Raji (cell line): ENCODE results near the gene CDH11.

Experiments
- POLR2A ChIP-seq: IDR thresholded peaks from 2 replicates; pipeline ENCODE4 v1.6.1; 2011; ENCODE audit warnings: low read depth, low read length, control low read depth; ENCODE audit not compliant: insufficient read depth

CDH11 gene

GRCh38 chr16:65066651-65067050, 55.2 kb downstream of the CDH11 start:
- TF ChIP-seq POLR2A, result no peak

DNA sequence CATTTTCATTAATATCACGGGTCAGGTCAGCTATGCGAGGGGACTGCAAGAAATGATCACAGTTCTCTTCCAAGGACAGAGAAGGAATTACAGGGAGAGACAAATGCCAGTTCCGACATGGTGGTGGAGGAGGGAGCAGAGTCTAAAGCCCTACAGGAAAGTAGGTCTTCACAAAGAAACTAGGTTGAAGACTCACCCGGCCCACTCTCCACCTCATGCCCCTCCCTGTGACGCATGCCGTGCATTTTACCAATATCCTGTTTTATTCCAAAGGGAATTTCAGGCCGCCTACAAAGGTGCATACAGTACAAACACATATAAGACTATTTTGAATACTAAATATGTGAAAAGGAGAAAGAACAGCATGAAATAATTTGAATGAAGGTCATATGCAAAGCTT, 56.8 kb downstream of the CDH11 start:
- TF ChIP-seq POLR2A, result no peak

- no peak for TF ChIP-seq POLR2A
Observed at GRCh38 chr16:65064131-65064530, 57.7 kb downstream of the CDH11 start.

GRCh38 chr16:65062736-65063583, 58.9 kb downstream of the CDH11 start:
- TF ChIP-seq POLR2A, result no peak

GRCh38 chr16:65061935-65062518, 59.8 kb downstream of the CDH11 start:
- TF ChIP-seq POLR2A, result no peak

DNA sequence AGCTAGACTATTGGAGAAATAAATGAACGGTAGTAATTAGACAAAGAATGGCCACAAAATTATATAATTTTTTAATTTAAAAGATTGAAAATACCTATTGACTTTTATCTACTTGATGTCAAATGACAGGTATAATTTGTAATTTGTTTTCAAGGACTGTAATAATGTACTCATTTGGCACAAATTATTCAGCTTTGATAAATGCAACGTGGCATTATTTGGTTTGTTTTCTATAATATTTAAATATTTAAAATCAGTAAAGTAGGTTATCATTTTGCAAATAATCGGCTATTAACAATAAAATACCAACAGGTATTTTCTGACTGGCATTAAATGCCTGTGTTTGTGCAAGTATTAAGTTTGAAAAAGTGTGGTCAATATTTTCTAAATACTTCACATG, 60.6 kb downstream of the CDH11 start:
- TF ChIP-seq POLR2A, result no peak

GRCh38 chr16:65059406-65059980, 62.4 kb downstream of the CDH11 start:
- TF ChIP-seq POLR2A, result no peak

- TF ChIP-seq POLR2A, result no peak
Observed at GRCh38 chr16:65057184-65057583, 64.7 kb downstream of the CDH11 start.

GRCh38 chr16:65054457-65054856, 67.4 kb downstream of the CDH11 start:
- no peak for TF ChIP-seq POLR2A

GRCh38 chr16:65049679-65050078, 72.2 kb downstream of the CDH11 start:
- no peak for TF ChIP-seq POLR2A

GRCh38 chr16:65045961-65046360, 75.9 kb downstream of the CDH11 start:
- TF ChIP-seq POLR2A, result no peak

DNA sequence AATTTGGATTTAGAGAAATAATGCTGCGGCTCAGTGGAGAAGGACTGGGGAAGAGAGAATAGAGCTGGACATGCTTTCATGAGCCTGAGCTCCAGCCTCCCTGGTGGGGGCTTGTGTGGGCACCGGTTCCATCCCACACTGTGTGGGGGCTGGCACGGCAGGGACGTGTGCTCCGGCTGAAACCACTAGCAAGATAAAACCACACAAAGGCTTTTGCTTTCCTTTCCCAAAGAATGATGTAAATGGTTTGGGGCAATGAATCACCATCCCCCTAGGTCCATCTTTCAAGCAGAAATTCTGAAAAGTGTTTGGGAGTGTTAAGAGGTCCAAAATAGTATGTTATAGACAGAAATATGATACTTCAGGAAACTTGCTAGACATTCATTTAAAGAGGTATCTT, 77.0 kb downstream of the CDH11 start:
- no peak for TF ChIP-seq POLR2A

DNA sequence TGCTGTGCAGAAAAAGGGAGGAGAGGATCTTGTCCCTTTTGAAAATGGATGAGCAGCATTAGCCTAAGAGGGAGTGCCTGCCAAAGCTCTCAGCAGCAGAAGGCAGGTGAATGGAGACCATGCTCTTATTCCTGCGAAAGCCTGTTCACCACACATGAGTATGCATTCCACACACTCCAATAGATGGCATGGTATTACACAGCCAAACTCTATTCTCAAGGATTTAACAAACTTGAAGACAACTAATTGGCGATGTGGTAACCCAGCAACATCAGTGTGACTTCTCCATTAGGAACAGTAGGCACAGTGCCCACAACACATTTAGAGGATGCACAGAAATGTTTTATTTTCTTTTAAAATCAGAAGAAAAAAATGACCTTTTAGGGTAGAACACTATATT, 77.8 kb downstream of the CDH11 start:
- TF ChIP-seq POLR2A, result no peak

GRCh38 chr16:65042438-65043365, 79.2 kb downstream of the CDH11 start:
- no peak for TF ChIP-seq POLR2A

GRCh38 chr16:65041667-65042066, 80.2 kb downstream of the CDH11 start:
- no peak for TF ChIP-seq POLR2A
